Gastroesophageal sphincter (tissue), 3 donors: ENCODE data around the gene FOXF1.

Source experiments
- EP300 ChIP-seq: sonication (generic); formaldehyde crosslinking; IDR thresholded peaks from one replicate; pipeline ENCODE4 v1.6.1; 2017; ENCODE audit warnings: antibody characterized with exemption, mild to moderate bottlenecking
- POLR2A ChIP-seq, 2 donors: fragments of 450-650 bp; IDR thresholded peaks; one replicate each; pipeline ENCODE4 v1.6.1; 2017; ENCODE audit warnings: antibody characterized with exemption in 2 of 2, mild to moderate bottlenecking in 2 of 2, moderate library complexity in 1 of 2
- POLR2AphosphoS5 ChIP-seq: sonication (generic); formaldehyde crosslinking; IDR thresholded peaks from one replicate; pipeline ENCODE4 v1.6.1; 2017; ENCODE audit warnings: antibody characterized with exemption
- TF ChIP-seq, protein P1 (sequence below), 4 experiments: fragments of 200-600 bp in 2 of 4; fragments of 450-650 bp in 2 of 4; sonication (generic) in 1 of 4; IDR thresholded peaks; one replicate each; pipeline ENCODE4 v1.5.1; 2017 to 2019; ENCODE audit warnings: antibody characterized with exemption in 4 of 4, mild to moderate bottlenecking in 2 of 4, moderate library complexity in 2 of 4

DNA sequence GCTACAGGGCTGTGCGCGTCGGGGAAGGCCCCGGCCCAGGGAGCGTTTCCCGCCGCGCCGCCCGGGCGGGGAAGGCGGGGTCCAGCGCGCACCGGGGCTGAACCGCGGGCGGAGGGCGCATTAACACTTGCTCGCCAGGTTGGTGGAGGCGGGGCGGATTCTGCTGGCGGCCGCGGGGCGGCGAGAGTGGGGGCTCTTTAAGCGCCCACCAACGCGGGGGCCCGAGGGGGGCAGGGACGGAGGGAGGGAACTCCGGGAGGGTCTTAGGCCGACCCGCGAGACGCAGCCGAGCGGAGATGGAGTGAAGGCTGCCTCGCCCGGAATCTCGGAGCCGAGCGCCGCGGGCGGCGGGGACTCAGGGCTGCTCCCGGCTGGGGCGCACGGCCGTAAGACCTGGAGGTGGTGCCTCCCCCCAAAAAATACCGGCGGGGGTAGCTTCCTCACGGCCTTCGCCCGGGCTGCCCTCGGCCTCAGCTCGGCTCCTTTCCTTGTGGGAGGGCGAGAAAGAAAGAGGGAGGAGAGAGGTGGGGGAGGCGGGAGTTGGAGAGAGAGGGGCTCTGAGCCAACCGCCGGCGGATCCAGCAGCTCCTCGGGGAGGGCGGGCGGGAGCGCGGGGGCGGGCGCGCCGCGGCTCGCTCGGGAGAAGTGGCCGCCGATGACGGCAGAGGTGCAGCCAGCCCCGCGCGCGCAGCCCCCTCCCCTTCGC lies 415 bp upstream of the FOXF1 start:
- TF ChIP-seq POLR2A (IDR thresholded peaks at IDR 0.05) (peak in 1 of 2 donors; percentile 5), EP300 (peak; percentile 27), POLR2AphosphoS5 (peak; percentile 93)
- TF ChIP-seq, protein P1, sequence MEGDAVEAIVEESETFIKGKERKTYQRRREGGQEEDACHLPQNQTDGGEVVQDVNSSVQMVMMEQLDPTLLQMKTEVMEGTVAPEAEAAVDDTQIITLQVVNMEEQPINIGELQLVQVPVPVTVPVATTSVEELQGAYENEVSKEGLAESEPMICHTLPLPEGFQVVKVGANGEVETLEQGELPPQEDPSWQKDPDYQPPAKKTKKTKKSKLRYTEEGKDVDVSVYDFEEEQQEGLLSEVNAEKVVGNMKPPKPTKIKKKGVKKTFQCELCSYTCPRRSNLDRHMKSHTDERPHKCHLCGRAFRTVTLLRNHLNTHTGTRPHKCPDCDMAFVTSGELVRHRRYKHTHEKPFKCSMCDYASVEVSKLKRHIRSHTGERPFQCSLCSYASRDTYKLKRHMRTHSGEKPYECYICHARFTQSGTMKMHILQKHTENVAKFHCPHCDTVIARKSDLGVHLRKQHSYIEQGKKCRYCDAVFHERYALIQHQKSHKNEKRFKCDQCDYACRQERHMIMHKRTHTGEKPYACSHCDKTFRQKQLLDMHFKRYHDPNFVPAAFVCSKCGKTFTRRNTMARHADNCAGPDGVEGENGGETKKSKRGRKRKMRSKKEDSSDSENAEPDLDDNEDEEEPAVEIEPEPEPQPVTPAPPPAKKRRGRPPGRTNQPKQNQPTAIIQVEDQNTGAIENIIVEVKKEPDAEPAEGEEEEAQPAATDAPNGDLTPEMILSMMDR (IDR thresholded peaks at IDR 0.05): peak in 1 of 4 experiments; percentile 17
